Nephron progenitor cell (in vitro differentiated cells): ENCODE measurements around the gene KLC1.
A peak's percentile ranks its signal among the peaks of the same experiment; 100 is the strongest.

Experiments used
- DNase-seq: peaks from one replicate; pipeline ENCODE4 v3.0.0; 2021
- H3K27ac Mint-ChIP-seq: 2 replicates; pipeline ENCODE4 v1.8.0; 2021; ENCODE audit warnings: mild to moderate bottlenecking, moderate library complexity, mixed read lengths
- H3K27me3 Mint-ChIP-seq: 2 replicates; pipeline ENCODE4 v1.8.0; 2021; ENCODE audit warnings: mild to moderate bottlenecking, low read depth, mixed read lengths; ENCODE audit not compliant: poor library complexity
- H3K36me3 Mint-ChIP-seq: 2 replicates; pipeline ENCODE4 v1.8.0; 2021; ENCODE audit warnings: low read depth, mixed read lengths
- H3K4me1 Mint-ChIP-seq: 2 replicates; pipeline ENCODE4 v1.8.0; 2021; ENCODE audit warnings: mixed read lengths
- H3K4me3 Mint-ChIP-seq: 2 replicates; pipeline ENCODE4 v1.8.0; 2021; ENCODE audit warnings: mild to moderate bottlenecking, moderate library complexity, mixed read lengths
- H3K9me3 Mint-ChIP-seq: 2 replicates; pipeline ENCODE4 v1.8.0; 2021; ENCODE audit warnings: mild to moderate bottlenecking, moderate library complexity, mixed read lengths
- TF ChIP-seq, protein P1 (sequence below): fragments of 200-600 bp; sonication (generic); IDR thresholded peaks from 2 replicates; pipeline ENCODE4 v1.5.0; 2021; ENCODE audit warnings: antibody characterized with exemption

The KLC1 gene

DNA sequence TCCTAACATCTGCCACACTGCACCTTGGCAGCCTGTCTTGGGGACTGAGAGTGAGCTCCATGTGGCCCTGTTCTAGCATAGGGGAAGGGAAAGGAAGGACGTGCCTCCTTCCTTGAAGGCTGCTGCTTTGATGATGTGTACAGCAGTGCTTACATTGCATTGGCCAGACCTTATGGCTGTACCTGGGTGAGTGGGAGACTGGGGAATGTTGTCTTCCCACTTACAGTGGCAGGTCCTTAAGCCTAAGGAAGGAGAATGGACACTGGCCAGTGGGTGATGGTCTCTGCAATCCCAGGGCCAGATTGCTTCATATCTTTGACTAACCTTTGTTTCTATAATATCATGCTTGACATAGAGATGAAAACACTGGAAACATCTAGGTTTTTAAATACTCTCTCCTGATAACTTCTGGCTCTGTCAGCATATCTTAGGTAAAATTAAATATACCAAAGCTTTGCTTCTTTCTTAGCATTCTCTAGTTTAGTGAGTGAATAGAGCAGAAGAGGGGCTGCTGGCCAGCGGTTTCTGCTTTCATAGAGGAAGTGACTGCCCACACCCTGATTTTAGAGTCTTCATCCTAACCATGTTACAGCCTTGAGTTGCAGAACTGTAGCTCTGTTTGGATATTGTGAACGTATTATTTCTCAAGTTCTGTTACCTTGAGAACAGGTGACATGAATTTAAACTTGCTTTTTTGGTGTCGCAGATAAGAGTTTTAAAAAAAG is 27.2 kb downstream of the KLC1 start:
- peaks cover 52% of the 10 kb centered on the region for H3K36me3 Mint-ChIP-seq
- H3K9me3 Mint-ChIP-seq = no peaks in the 10 kb centered on the region
- no peaks in the 10 kb centered on the region for H3K27me3 Mint-ChIP-seq
- H3K4me3 Mint-ChIP-seq = no peak overlapping the region
- no peak overlapping the region for H3K27ac Mint-ChIP-seq
- peaks cover 10% of the 10 kb centered on the region for H3K4me1 Mint-ChIP-seq
- TF ChIP-seq, protein P1, sequence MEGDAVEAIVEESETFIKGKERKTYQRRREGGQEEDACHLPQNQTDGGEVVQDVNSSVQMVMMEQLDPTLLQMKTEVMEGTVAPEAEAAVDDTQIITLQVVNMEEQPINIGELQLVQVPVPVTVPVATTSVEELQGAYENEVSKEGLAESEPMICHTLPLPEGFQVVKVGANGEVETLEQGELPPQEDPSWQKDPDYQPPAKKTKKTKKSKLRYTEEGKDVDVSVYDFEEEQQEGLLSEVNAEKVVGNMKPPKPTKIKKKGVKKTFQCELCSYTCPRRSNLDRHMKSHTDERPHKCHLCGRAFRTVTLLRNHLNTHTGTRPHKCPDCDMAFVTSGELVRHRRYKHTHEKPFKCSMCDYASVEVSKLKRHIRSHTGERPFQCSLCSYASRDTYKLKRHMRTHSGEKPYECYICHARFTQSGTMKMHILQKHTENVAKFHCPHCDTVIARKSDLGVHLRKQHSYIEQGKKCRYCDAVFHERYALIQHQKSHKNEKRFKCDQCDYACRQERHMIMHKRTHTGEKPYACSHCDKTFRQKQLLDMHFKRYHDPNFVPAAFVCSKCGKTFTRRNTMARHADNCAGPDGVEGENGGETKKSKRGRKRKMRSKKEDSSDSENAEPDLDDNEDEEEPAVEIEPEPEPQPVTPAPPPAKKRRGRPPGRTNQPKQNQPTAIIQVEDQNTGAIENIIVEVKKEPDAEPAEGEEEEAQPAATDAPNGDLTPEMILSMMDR = no peak
- no peak for DNase-seq

DNA sequence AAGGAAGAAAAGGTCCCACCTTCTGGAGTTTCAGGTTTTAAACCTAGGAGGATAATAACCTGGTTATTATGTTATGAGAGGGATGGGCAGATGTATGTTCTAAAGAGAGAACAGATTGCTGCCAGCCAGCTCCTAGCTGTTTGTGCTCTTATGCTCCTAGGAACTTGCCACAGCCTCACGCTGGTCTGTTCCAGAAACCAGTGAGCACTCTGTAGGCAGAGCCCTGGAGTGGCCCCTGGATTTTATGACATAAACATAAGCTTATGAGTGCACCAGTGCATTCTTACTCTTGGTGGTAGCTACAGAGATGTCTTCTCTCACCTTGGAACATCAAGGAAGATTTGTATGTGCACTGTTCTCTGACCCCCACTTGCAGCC is 27.7 kb downstream of the KLC1 start:
- Mint-ChIP-seq H3K4me3 (no peak overlapping the region), H3K36me3 (peaks cover 58% of the 10 kb centered on the region), H3K27ac (no peak overlapping the region), H3K4me1 (peaks cover 10% of the 10 kb centered on the region), H3K9me3 (no peaks in the 10 kb centered on the region), H3K27me3 (no peaks in the 10 kb centered on the region)
- no peak for DNase-seq
- TF ChIP-seq, protein P1 = no peak

DNA sequence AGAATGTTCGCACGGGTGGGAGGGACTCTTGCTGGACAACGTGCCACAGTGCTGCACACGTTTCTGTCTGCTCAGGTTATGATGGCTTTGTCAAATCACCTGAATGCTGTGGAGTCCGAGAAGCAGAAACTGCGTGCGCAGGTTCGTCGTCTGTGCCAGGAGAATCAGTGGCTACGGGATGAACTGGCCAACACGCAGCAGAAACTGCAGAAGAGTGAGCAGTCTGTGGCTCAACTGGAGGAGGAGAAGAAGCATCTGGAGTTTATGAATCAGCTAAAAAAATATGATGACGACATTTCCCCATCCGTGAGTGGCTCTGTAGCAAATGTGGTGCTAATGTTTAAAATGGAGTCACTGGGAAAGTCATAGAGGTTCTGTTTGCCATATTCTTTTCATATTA is 28.5 kb downstream of the KLC1 start:
- H3K27ac Mint-ChIP-seq = no peak overlapping the region
- no peaks in the 10 kb centered on the region for H3K9me3 Mint-ChIP-seq
- H3K4me1 Mint-ChIP-seq = peaks cover 4% of the 10 kb centered on the region

DNA sequence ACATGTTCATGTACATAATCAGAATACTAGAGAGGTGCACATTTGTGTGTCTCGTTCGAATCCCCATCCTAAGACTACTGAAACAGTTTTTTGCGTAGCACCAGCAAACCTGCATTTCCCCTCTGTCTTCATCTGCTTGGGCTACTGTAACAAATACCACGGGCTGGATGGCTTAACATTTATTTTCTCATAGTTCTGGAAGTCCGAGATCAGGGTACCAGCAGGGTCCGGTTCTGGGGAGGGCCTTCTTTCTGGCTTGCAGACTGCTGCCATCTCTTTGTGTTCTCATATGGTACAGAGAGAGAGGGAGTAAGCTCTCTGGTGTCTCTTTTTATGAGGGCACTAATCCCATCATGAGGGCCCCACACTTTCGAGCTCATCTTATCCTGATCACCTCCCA is 30.6 kb downstream of the KLC1 start:
- H3K36me3 Mint-ChIP-seq = peaks cover 77% of the 10 kb centered on the region
- DNase-seq = no peak
- no peaks in the 10 kb centered on the region for H3K27me3 Mint-ChIP-seq
- H3K27ac Mint-ChIP-seq = peak overlapping the region; percentile 77
- no peaks in the 10 kb centered on the region for H3K9me3 Mint-ChIP-seq
- H3K4me3 Mint-ChIP-seq = no peak overlapping the region
- H3K4me1 Mint-ChIP-seq = no peaks in the 10 kb centered on the region
- TF ChIP-seq, protein P1 = no peak

More for the DNA sequence above, 28.5 kb downstream of the KLC1 start:
- no peak overlapping the region for H3K4me3 Mint-ChIP-seq
- no peaks in the 10 kb centered on the region for H3K27me3 Mint-ChIP-seq
- DNase-seq = no peak
- TF ChIP-seq, protein P1 = no peak
- H3K36me3 Mint-ChIP-seq = peaks cover 65% of the 10 kb centered on the region

DNA sequence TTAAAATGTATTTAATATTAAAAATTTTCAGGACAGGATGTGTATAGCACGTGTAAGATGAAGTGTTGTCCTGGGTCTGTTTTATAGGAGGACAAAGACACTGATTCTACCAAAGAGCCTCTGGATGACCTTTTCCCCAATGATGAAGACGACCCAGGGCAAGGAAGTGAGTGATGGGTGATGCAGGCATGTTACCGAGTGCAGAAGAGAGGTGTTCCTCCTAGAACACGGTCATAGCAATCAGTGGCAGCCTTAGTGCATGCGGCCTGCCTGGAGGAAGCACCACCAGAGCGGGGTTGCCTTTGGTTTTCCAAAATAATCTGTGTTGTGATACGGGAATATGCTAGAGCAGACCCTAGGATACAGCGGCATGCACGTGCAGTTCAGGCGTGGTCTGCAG is 33.0 kb downstream of the KLC1 start:
- DNase-seq = no peak
- TF ChIP-seq, protein P1 = no peak
- no peaks in the 10 kb centered on the region for H3K4me1 Mint-ChIP-seq
- H3K4me3 Mint-ChIP-seq = no peak overlapping the region
- H3K9me3 Mint-ChIP-seq = no peaks in the 10 kb centered on the region
- peaks cover 75% of the 10 kb centered on the region for H3K36me3 Mint-ChIP-seq
- H3K27ac Mint-ChIP-seq = no peak overlapping the region
- no peaks in the 10 kb centered on the region for H3K27me3 Mint-ChIP-seq

DNA sequence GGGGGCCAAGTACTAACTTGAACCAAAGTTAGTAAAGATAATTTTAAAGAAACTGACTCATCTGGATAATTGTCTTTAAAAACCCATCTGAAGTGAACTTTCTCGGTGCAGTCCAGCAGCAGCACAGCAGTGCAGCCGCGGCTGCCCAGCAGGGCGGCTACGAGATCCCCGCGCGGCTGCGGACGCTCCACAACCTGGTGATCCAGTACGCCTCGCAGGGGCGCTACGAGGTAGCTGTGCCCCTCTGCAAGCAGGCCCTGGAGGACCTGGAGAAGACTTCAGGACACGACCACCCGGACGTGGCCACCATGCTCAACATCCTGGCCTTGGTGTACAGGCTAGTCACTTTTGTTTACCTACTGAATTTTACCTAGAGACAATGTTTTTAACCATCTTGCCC is 33.6 kb downstream of the KLC1 start:
- no peak overlapping the region for H3K27ac Mint-ChIP-seq
- TF ChIP-seq, protein P1 = no peak
- H3K36me3 Mint-ChIP-seq = peaks cover 71% of the 10 kb centered on the region
- no peaks in the 10 kb centered on the region for H3K27me3 Mint-ChIP-seq
- no peaks in the 10 kb centered on the region for H3K9me3 Mint-ChIP-seq
- no peak overlapping the region for H3K4me3 Mint-ChIP-seq
- no peak for DNase-seq
- no peaks in the 10 kb centered on the region for H3K4me1 Mint-ChIP-seq
